Lower lobe of right lung (tissue), 2 donors: ENCODE measurements around the gene LGR4. TPM values are rescaled to one million over a fixed set of nuclear protein-coding genes. Genes with fewer than 3 reads are reported as not detected.
A peak's percentile ranks its signal among the peaks of the same experiment; 100 is the strongest.

Experiments
- ATAC-seq, 2 donors: fragments of 200-7000 bp; cut with Tn5 transposase; one replicate each; pipeline ENCODE4 v1.9.1; 2020 to 2022; ENCODE audit warnings: mild to moderate bottlenecking in 2 of 2, moderate library complexity in 2 of 2
- DNase-seq: peaks from one replicate; pipeline ENCODE4 v3.0.0-alpha.2; 2020
- H3K27ac ChIP-seq: fragments of 200-600 bp; one replicate; pipeline ENCODE4 v1.8.0; 2022
- H3K27me3 ChIP-seq: fragments of 200-600 bp; one replicate; pipeline ENCODE4 v1.8.0; 2022; ENCODE audit warnings: low read depth
- H3K36me3 ChIP-seq: fragments of 200-600 bp; one replicate; pipeline ENCODE4 v1.8.0; 2022; ENCODE audit warnings: mild to moderate bottlenecking
- H3K4me1 ChIP-seq: fragments of 200-600 bp; one replicate; pipeline ENCODE4 v1.8.0; 2022
- H3K4me3 ChIP-seq: fragments of 200-600 bp; one replicate; pipeline ENCODE4 v1.8.0; 2022; ENCODE audit warnings: mild to moderate bottlenecking
- H3K9me3 ChIP-seq: fragments of 200-600 bp; one replicate; pipeline ENCODE4 v1.8.0; 2022
- intact Hi-C: fragments of 100-400 bp; cut with DNase I; formaldehyde crosslinking; loops from one replicate; pipeline ENCODE4 v1.11.0; 2022
- total RNA-seq: library from RNA; stranded (reverse); fragmentation: NEBNext Ultra II Directional; extraction: Animal tissue kit (Norgen Biotek cat#: 25700); gene quantifications from one replicate; pipeline ENCODE4 v1.2.1, GENCODE V29; 2021
- TF ChIP-seq, protein P1 (sequence below): fragments of 200-600 bp; IDR thresholded peaks from one replicate; pipeline ENCODE4 v1.8.0; 2022; ENCODE audit warnings: antibody characterized with exemption, mild to moderate bottlenecking
- donor health status: DM: no; HTN: yes; CAD: no; lungs with severe emphysema.

The LGR4 gene
- total RNA-seq, 1 donor from 2014 or later, result 7.5 TPM

DNA sequence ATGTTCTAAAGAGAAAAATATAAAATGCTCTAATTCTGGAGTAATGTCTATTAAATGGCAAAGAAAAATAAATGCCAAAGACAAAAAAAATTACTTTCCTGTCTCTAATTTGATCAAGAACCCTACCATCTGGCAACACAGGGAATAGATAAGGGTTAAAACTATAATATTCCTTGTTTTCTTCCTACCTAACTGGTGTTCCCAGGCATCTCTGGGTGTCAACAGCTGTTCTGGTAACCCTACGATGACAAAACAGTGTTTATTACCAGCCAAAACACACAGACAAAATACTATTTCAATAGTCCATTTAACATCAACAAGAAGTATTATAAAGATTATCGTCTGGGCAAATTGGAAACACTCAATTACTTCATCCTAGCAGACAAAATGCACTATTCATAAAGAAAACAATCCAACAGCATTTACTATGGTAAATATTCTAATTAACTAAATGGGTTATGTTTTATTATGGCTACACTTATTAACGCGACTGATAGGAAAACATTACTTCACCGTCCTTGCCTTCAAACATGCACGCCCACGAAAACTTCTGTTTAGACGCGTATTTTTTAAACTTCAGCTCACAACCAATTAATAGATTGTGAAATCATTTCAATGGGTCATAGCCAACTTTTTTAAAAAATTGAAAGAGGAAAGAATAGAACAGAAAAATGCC, 50.6 kb downstream of the LGR4 start:
- H3K36me3 ChIP-seq, result no peaks in the 10 kb centered on the region
- no peak for ATAC-seq
- H3K9me3 ChIP-seq, result no peaks in the 10 kb centered on the region
- no peaks in the 10 kb centered on the region for H3K27me3 ChIP-seq
- H3K27ac ChIP-seq, result no peak overlapping the region
- no peak overlapping the region for H3K4me3 ChIP-seq
- H3K4me1 ChIP-seq, result no peaks in the 10 kb centered on the region
- intact Hi-C loops, result no loop called here
- no peak for DNase-seq
- TF ChIP-seq, protein P1, sequence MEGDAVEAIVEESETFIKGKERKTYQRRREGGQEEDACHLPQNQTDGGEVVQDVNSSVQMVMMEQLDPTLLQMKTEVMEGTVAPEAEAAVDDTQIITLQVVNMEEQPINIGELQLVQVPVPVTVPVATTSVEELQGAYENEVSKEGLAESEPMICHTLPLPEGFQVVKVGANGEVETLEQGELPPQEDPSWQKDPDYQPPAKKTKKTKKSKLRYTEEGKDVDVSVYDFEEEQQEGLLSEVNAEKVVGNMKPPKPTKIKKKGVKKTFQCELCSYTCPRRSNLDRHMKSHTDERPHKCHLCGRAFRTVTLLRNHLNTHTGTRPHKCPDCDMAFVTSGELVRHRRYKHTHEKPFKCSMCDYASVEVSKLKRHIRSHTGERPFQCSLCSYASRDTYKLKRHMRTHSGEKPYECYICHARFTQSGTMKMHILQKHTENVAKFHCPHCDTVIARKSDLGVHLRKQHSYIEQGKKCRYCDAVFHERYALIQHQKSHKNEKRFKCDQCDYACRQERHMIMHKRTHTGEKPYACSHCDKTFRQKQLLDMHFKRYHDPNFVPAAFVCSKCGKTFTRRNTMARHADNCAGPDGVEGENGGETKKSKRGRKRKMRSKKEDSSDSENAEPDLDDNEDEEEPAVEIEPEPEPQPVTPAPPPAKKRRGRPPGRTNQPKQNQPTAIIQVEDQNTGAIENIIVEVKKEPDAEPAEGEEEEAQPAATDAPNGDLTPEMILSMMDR, result no peak

DNA sequence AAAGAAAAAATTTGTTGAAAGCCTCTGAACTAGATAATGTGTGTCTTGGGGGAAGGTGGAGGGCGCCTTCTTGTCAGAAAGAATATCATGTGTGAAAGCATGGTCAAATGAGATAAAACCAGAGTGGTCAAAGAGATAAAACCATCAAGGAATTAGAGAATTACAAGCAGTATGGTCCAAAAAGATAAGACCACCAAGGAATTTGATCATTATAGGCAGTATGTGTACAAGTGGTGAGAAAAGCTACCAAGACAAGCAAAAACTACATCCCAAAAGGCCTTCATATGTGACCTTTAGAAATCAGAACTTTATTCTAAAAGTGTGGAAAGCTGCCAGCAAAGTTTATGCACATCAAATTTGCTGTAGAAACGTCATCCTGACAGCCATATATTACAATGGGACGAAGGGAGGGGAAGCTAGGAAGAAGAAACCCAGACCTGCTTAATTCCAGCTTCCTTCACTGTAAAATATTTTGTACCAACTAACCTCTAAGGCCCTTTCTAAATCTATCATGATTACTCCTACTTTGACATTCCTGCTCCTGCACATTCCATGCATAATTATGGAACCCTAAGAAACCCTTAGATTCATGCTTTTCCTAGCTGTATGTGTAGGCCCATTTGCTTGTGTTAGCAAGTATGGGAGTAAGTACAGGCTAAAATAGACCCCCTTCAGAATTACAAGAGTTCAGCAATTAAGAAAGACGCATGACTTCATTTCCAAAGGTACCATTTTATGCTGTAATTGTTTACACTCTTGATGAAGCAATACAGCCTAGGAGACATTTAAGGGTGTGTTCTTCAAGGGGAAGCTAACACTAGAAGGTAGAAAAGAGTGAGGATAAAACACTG, 51.6 kb downstream of the LGR4 start:
- no peak overlapping the region for H3K4me3 ChIP-seq
- intact Hi-C loops, result no loop called here
- no peaks in the 10 kb centered on the region for H3K9me3 ChIP-seq
- TF ChIP-seq, protein P1, result no peak
- no peak overlapping the region for H3K27ac ChIP-seq
- no peaks in the 10 kb centered on the region for H3K27me3 ChIP-seq
- DNase-seq (no peak), ATAC-seq (peak; percentile 30 to 50)
- H3K4me1 ChIP-seq, result no peaks in the 10 kb centered on the region
- H3K36me3 ChIP-seq, result no peaks in the 10 kb centered on the region

DNA sequence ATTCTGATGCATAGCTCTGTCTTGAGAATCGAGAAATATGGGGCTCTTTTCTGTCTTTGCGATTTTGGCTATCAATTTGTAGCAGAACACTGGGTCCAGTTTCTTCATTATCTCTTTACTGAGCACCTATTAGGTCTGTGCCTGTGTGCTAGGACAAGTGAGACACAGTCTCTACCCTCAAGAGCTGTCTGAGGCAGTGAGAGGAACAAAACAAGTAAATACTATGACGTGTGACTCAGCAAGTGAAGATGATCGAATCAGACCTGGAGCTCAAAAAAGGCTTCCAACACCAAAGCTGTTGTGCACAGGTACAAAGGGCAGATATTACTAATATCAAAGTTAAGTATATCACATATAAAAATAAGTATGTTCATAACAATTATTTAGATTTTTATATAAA, 52.4 kb downstream of the LGR4 start:
- ATAC-seq (no peak), DNase-seq (no peak)
- TF ChIP-seq, protein P1, result no peak
- no peak overlapping the region for H3K27ac ChIP-seq
- H3K9me3 ChIP-seq, result no peaks in the 10 kb centered on the region
- intact Hi-C loops, result no loop called here
- H3K36me3 ChIP-seq, result no peaks in the 10 kb centered on the region
- H3K4me3 ChIP-seq, result no peak overlapping the region
- H3K4me1 ChIP-seq, result no peaks in the 10 kb centered on the region
- H3K27me3 ChIP-seq, result no peaks in the 10 kb centered on the region

DNA sequence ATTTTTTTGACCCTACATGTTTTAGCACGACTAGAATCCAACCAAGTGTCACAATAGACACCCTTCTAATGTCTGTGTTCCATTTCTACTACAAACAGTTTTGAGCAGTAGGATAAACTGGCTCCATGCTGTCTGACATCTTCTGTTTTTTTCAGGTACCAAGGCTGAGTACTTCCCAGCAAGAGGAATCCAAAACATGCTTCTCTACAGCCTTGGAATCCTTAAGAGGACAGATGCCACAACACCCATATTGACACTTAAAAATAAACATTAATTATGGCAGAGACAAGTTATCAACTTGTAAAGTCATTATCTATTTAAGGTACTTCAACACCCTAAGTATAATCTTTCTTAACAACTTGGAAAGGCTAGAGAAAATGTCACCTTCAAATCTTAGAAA, 54.2 kb downstream of the LGR4 start:
- Histone ChIP-seq H3K27ac (no peak overlapping the region), H3K36me3 (no peaks in the 10 kb centered on the region), H3K4me1 (no peaks in the 10 kb centered on the region), H3K27me3 (no peaks in the 10 kb centered on the region), H3K4me3 (no peak overlapping the region), H3K9me3 (no peaks in the 10 kb centered on the region)
- DNase-seq, result no peak
- intact Hi-C loops, result no loop called here
- TF ChIP-seq, protein P1, result no peak
- ATAC-seq, result no peak

DNA sequence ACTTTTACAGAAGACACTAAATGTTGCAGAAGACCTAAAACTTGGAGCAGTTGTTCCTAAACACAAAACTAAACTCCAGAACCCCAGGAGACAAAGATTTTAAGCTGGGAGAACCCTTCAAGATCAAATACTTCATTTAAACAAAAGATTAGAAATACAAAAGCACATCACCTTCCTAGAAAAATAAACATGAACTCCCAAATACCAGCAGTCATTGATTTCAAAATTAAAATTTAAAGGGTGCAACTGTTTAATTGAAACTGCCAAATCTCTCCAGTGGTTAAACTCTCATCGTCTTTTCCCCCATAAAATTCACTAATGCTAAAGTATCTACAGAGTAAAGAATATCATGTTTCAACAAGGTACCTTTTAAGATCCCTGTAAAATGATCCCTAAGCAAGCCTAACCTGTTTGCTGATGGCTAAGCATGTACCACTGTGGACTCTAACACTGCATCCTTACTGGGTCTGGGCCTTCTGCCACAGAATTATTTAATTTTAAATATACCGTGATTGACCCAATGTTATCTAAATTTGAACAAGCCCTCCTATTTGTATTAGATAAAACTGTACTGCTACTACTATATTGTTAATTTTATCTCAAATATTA, 55.9 kb downstream of the LGR4 start:
- DNase-seq, result no peak
- Histone ChIP-seq H3K27me3 (no peaks in the 10 kb centered on the region), H3K9me3 (no peaks in the 10 kb centered on the region), H3K27ac (no peak overlapping the region), H3K36me3 (no peaks in the 10 kb centered on the region), H3K4me3 (no peak overlapping the region), H3K4me1 (no peaks in the 10 kb centered on the region)
- ATAC-seq, result no peak
- TF ChIP-seq, protein P1, result no peak
- intact Hi-C loops, result no loop called here
